HG02642 (cell line): ENCODE measurements around the gene SLC6A19.
"Not testable (repeated sequence)": the region's sequence is repeated elsewhere in the genome, so short reads cannot be mapped to it uniquely, and the experiment has no call there.

ENCODE experiments used
- ATAC-seq: cut with Tn5 transposase; IDR thresholded peaks from one replicate; pipeline ENCODE4 v1.9.1; 2021; ENCODE audit warnings: mild to moderate bottlenecking; ENCODE audit not compliant: unreplicated experiment, poor library complexity

The SLC6A19 gene

GRCh38 chr5:1253456-1254105 is 52.2 kb downstream of the SLC6A19 start:
- no peak for ATAC-seq

GRCh38 chr5:1254196-1254595 is 52.8 kb downstream of the SLC6A19 start:
- ATAC-seq = no peak

- ATAC-seq = no peak
These were observed 53.7 kb downstream of the SLC6A19 start for GRCh38 chr5:1255081-1255561.

- no peak for ATAC-seq
These were observed 55.4 kb downstream of the SLC6A19 start for GRCh38 chr5:1256776-1257175.

GRCh38 chr5:1257363-1257762 is 56.0 kb downstream of the SLC6A19 start:
- no peak for ATAC-seq

GRCh38 chr5:1257841-1258240 is 56.4 kb downstream of the SLC6A19 start:
- no peak for ATAC-seq

DNA sequence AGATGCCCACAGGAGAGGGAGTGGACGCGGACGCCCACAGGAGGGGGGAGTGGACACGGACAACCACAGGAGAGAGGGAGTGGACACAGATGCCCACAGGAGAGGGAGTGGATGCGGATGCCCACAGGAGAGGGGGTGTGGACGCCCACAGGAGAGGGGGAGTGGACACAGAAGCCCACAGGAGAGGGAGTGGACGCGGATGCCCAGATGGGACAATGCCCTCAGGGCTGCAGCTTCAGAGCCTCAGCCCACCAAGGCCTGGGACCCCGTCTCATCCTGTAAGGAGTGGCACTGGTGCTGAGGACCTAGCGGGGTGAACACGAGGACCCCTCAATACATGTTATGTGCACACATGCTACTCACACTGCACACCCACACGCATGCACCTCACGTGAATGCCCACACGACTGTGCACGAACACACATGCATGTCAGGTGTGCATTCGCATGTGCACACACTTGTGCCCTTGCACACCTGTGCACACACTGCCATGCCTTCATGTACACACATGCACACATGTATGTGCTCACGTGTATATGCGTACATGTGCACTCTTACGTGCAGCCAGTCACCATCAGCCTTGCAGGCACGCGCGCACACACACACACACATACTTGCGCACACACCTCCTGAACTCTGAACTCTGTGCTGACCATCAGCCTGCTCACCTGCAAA is 58.5 kb downstream of the SLC6A19 start:
- no peak for ATAC-seq

GRCh38 chr5:1261643-1262042 is 60.2 kb downstream of the SLC6A19 start:
- ATAC-seq = no peak

GRCh38 chr5:1262381-1262780 is 61.0 kb downstream of the SLC6A19 start:
- no peak for ATAC-seq

- ATAC-seq = no peak
These were observed 62.8 kb downstream of the SLC6A19 start for GRCh38 chr5:1264211-1264610.

GRCh38 chr5:1265026-1265425 is 63.6 kb downstream of the SLC6A19 start:
- ATAC-seq = no peak

- no peak for ATAC-seq
These were observed 64.4 kb downstream of the SLC6A19 start for GRCh38 chr5:1265461-1266455.

DNA sequence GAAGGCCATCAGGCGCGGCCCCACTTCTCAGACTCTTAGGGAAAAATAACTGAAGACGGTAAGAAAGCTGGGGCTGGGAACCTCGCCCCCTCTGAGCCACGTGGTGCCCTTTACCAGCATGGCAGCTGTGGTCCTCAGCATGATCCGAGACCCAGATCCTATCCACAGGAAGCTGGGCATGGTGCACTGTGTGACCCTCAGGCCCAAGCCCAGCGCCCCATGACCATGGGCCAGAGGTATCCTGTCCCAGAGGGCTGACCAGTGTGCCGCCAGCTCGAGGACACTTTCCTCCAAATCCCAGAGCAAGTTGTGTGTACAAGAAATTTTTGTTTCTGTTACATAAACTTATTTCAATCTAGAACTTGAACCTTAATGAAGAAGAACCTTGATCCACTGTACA is 65.4 kb downstream of the SLC6A19 start:
- ATAC-seq = no peak

DNA sequence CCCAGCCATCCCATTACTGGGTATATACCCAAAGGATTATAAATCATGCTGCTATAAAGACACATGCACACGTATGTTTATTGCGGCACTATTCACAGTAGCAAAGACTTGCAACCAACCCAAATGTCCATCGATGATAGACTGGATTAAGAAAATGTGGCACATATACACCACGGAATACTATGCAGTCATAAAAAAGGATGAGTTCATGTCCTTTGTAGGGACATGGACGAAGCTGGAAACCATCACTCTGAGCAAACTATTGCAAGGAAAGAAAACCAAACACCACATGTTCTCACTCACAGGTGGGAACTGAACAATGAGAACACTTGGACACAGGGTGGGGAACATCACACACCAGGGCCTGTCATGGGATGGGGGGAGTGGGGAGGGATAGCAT is 66.1 kb downstream of the SLC6A19 start:
- not testable (repeated sequence) for ATAC-seq

GRCh38 chr5:1268056-1268455 is 66.7 kb downstream of the SLC6A19 start:
- ATAC-seq = no peak

DNA sequence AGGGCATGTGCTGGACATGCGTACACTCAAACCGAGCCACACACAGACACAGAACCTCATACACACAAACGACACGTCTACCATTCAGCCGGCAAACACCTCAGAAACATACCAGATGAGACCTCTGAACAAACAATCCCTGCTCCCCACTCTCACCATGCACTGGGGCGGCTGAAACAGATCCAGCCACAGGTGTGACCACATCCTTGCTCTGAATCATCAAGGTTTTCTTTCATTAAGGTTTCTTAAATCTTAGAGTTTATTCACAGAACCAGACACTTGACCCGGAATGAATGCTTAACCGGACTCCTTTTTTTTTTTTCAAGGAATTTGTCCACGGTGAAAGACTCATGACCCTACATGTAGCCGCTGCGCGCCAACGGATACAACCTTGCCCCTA is 67.3 kb downstream of the SLC6A19 start:
- no peak for ATAC-seq

GRCh38 chr5:1270426-1270825 is 69.0 kb downstream of the SLC6A19 start:
- no peak for ATAC-seq

DNA sequence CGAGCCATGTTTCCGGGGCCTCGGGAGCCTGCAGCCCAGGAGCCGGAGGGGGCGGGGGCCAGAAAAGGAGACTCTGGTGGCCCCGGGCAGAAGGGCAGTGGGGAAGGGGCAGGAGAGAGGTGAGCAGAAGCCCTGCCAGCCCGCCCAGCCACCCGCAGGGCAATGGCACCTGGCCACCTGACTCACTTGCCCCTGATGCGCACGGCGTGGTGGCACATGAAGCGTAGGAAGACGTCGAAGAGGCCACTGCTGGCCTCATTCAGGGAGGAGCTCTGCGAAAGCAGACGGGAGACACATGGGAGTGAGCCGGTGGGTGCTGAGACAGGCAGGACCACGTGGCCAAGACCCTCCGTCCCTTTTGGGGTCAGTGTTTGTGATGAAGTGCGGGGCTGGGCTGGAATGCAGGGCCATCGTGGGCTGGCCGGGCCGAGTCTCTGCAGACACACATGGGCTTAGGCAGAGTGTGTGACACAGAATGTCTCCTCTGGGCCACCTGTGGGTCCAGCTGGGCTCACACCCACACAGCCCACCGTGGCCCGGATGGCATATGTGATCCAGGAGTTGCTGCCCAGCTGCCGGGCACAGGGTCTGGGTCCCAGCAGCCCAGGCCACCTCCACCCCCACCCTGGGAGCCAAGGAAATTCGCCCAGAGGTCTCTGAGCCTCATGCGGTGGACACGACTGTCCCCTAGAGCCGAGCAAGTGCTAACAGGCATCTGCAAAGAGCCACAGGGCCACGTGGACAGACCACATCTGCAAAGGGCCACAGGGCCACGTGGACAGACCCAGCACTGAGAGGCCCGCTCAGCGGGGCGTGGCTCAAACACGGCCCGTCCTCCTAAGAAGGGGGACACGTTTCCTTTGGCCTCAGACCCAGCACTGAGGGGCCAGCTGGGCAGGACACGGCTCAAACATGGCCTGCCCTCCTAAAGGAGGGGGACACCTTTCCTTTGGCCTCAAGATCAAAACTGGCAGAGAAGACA is 69.8 kb downstream of the SLC6A19 start:
- ATAC-seq = no peak

DNA sequence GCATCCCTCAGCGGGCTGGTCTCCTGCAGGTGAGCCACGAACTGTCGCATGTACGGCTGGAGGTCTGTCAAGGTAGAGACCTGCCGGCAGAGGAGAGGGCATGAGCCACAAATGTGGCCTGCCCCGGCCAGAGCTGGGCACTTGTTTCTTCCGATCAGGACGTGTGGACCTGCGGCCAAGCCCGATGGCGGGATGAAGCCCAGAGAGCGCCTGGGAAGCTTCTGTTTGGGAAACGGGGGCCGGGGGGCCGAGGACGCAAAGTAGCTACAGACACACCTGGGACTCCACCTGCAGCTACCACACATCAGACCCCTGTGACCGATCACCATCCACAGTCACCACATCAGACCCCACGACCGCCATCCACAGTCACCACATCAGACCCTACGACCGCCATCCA is 70.8 kb downstream of the SLC6A19 start:
- no peak for ATAC-seq

DNA sequence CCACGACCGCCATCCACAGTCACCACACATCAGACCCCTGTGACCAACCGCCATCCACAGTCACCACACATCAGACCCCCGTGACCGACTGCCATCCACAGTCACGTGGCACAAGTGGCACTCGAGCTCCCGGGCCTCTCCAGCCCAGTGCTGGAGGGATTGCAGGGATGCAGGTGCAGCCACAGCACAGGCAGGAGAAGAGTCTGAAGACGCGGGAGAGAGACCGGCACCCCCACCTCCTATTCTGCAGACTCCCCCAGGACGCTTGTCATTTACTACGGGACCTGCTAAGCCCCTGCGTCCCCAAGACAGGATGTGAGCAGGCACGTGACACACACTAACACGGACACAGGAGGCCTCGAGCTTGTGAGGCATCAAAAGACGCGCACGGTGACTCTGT is 72.3 kb downstream of the SLC6A19 start:
- no peak for ATAC-seq
